Measurements from ENCODE around the gene UQCR10.

The UQCR10 gene

GRCh38 chr22:29768052-29768693 lies 1.0 kb downstream of the UQCR10 start (continued):
- no peak for TF ChIP-seq ZBTB26 (tag by site-specific recombination; optimal IDR thresholded peaks at IDR 0.05)
- no peak for TF ChIP-seq PRDM6 (tag by site-specific recombination; IDR thresholded peaks at IDR 0.05)
- no peak for TF ChIP-seq ZNF558 (tag by site-specific recombination; IDR thresholded peaks at IDR 0.05)
- TF ChIP-seq ZBTB8A (tag by site-specific recombination; IDR thresholded peaks at IDR 0.05), result no peak
- no peak for TF ChIP-seq ZNF398 (tag by site-specific recombination; IDR thresholded peaks at IDR 0.05)
- TF ChIP-seq ZNF623 (tag by site-specific recombination; IDR thresholded peaks at IDR 0.05), result no peak
- TF ChIP-seq PBX3 (CRISPR knock-in tag; IDR thresholded peaks at IDR 0.05), result no peak
- TF ChIP-seq ZNF223 (tag by site-specific recombination; IDR thresholded peaks at IDR 0.05), result no peak
- no peak for TF ChIP-seq SP3 (tag by site-specific recombination; IDR thresholded peaks at IDR 0.05)
- no peak for TF ChIP-seq ATF2 (tag by site-specific recombination; IDR thresholded peaks at IDR 0.05; ENCODE audit: low read depth)
- no peak for TF ChIP-seq ZBTB6 (tag by site-specific recombination; IDR thresholded peaks at IDR 0.05)

GRCh38 chr22:29769723-29770321 lies 2.7 kb downstream of the UQCR10 start:
- H3K4me3 ChIP-seq (ENCODE audit: low read depth, low read length), result no peak overlapping the region
- no peaks in the 10 kb centered on the region for H3K9me3 ChIP-seq (ENCODE audit: control insufficient read depth, insufficient read depth, low read depth, low read length)
- POLR2A ChIA-PET, result interaction anchor here (0.8 kb wide), 1 partner anchor 9 kb away, joined by 3 read pairs; no protein-coding TSS in a partner anchor
- TF ChIP-seq ZBTB48 (tag by site-specific recombination; IDR thresholded peaks at IDR 0.05) (no peak), ZNF558 (tag by site-specific recombination; IDR thresholded peaks at IDR 0.05) (no peak), SCRT1 (tag by site-specific recombination; IDR thresholded peaks at IDR 0.05; ENCODE audit: borderline replicate concordance) (no peak), ZNF830 (tag by site-specific recombination; IDR thresholded peaks at IDR 0.05; ENCODE audit: low read depth) (no peak), ZSCAN23 (tag by site-specific recombination; IDR thresholded peaks at IDR 0.05) (no peak), ZFHX2 (tag by site-specific recombination; conservative IDR thresholded peaks at IDR 0.05) (no peak), ZNF426 (tag by site-specific recombination; IDR thresholded peaks at IDR 0.05) (no peak), SP7 (tag by site-specific recombination; IDR thresholded peaks at IDR 0.05) (no peak)
- no peak overlapping the region for H3K27ac ChIP-seq (ENCODE audit: extremely low read depth, low read depth, low read length)
- CTCF ChIA-PET, result interaction anchor here (0.6 to 1.2 kb wide), 3 partner anchors 134 to 236 kb away, joined by 3 to 5 read pairs (median 3); no protein-coding TSS in a partner anchor
- no peaks in the 10 kb centered on the region; the same call in 1 of the 2 replicates for H3K4me1 ChIP-seq (ENCODE audit: control insufficient read depth, insufficient read depth, low read length)
- peaks cover 11 to 32% of the 10 kb centered on the region in 2 experiments for H3K36me3 ChIP-seq (ENCODE audit: control insufficient read depth in 2 of 2, insufficient read depth in 1 of 2, low read length in 2 of 2)

Data from HEK293 (cell line).